ENCODE data around the gene DPCD. TPM values are rescaled to one million over a fixed set of nuclear protein-coding genes. Genes with fewer than 3 reads are reported as not detected.
A peak's percentile ranks its signal among the peaks of the same experiment; 100 is the strongest.

The DPCD gene
- total and polyA plus RNA-seq, 2 experiments from 2014 or later, result 22.5 to 38.1 TPM

DNA sequence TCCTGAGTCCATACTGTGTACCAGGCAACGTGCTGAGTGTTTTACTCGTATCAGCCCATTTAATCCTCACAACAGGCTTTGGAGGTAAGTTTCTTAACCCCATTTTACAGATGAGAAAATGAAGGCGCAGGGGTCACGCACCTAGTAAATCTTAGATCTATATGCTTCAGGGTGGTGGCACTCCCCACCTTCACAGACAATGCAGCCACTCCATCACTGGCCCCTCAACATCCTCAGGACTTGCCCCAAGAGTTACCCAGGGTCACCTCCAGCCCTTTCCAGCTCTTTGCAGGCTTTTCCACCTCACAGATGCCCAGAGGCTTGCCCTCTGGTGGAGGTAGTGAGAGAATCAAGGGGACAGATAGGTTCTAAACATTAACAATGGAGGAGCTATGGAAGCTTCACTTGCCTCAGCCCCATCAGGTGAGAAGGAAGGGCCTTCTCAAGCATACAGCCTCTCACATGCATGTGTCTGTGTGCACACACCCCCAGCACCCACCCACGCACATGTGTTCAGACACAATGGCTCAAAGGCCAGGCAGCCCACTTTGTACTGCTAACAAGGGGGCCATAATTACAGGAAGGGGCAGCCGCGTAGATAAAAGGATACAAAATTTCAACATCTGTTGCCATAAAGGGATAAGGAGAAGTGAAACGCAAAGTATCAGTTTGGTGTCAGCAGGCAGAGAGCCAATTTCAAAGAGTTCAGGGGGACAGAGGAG lies 29.1 kb downstream of the DPCD start:
- Mint-ChIP-seq H3K9me3 (no peaks in the 10 kb centered on the region), H3K4me1 (peaks cover 36% of the 10 kb centered on the region), H3K27ac (no peak overlapping the region; the same call in 1 of the 2 replicates), H3K4me3 (no peak overlapping the region), H3K36me3 (ENCODE audit: low read depth) (no peaks in the 10 kb centered on the region), H3K27me3 (ENCODE audit: insufficient read depth, low read depth, poor library complexity) (peaks cover 19% of the 10 kb centered on the region)
- no peaks in the 10 kb centered on the region for H3K79me2 ChIP-seq (replicated peaks; ENCODE audit: insufficient read depth)
- H3K4me2 ChIP-seq, result no peak overlapping the region
- no peak overlapping the region for H2AFZ ChIP-seq
- H3K27ac ChIP-seq (ENCODE audit: low read depth), result peak overlapping the region; percentile 78; the same call in 1 of the 2 replicates
- no peaks in the 10 kb centered on the region for H3K27me3 ChIP-seq (ENCODE audit: insufficient read depth)
- peak; percentile 51 for ATAC-seq
- peak; percentile 49 for DNase-seq (ENCODE audit: low spot score)
- H3K9me2 ChIP-seq (ENCODE audit: insufficient read depth), result no peaks in the 10 kb centered on the region
- H4K20me1 ChIP-seq (replicated peaks; ENCODE audit: insufficient read depth), result no peaks in the 10 kb centered on the region
- H3K4me1 ChIP-seq (ENCODE audit: insufficient read depth), result peaks cover 24% of the 10 kb centered on the region
- H3K36me3 ChIP-seq (ENCODE audit: insufficient read depth), result peaks cover 3% of the 10 kb centered on the region; the same call in 1 of the 2 replicates
- no peak overlapping the region for H3K4me3 ChIP-seq
- H3F3A ChIP-seq (replicated peaks; ENCODE audit: low read depth), result no peaks in the 10 kb centered on the region
- TF ChIP-seq, protein P1, sequence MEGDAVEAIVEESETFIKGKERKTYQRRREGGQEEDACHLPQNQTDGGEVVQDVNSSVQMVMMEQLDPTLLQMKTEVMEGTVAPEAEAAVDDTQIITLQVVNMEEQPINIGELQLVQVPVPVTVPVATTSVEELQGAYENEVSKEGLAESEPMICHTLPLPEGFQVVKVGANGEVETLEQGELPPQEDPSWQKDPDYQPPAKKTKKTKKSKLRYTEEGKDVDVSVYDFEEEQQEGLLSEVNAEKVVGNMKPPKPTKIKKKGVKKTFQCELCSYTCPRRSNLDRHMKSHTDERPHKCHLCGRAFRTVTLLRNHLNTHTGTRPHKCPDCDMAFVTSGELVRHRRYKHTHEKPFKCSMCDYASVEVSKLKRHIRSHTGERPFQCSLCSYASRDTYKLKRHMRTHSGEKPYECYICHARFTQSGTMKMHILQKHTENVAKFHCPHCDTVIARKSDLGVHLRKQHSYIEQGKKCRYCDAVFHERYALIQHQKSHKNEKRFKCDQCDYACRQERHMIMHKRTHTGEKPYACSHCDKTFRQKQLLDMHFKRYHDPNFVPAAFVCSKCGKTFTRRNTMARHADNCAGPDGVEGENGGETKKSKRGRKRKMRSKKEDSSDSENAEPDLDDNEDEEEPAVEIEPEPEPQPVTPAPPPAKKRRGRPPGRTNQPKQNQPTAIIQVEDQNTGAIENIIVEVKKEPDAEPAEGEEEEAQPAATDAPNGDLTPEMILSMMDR (conservative IDR thresholded peaks at IDR 0.05; ENCODE audit: low read depth in 2 of 2), result peak; percentile 50 to 55
- TF ChIP-seq, protein P2, sequence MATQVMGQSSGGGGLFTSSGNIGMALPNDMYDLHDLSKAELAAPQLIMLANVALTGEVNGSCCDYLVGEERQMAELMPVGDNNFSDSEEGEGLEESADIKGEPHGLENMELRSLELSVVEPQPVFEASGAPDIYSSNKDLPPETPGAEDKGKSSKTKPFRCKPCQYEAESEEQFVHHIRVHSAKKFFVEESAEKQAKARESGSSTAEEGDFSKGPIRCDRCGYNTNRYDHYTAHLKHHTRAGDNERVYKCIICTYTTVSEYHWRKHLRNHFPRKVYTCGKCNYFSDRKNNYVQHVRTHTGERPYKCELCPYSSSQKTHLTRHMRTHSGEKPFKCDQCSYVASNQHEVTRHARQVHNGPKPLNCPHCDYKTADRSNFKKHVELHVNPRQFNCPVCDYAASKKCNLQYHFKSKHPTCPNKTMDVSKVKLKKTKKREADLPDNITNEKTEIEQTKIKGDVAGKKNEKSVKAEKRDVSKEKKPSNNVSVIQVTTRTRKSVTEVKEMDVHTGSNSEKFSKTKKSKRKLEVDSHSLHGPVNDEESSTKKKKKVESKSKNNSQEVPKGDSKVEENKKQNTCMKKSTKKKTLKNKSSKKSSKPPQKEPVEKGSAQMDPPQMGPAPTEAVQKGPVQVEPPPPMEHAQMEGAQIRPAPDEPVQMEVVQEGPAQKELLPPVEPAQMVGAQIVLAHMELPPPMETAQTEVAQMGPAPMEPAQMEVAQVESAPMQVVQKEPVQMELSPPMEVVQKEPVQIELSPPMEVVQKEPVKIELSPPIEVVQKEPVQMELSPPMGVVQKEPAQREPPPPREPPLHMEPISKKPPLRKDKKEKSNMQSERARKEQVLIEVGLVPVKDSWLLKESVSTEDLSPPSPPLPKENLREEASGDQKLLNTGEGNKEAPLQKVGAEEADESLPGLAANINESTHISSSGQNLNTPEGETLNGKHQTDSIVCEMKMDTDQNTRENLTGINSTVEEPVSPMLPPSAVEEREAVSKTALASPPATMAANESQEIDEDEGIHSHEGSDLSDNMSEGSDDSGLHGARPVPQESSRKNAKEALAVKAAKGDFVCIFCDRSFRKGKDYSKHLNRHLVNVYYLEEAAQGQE (IDR thresholded peaks at IDR 0.05; ENCODE audit: unreplicated experiment), result no peak

DNA sequence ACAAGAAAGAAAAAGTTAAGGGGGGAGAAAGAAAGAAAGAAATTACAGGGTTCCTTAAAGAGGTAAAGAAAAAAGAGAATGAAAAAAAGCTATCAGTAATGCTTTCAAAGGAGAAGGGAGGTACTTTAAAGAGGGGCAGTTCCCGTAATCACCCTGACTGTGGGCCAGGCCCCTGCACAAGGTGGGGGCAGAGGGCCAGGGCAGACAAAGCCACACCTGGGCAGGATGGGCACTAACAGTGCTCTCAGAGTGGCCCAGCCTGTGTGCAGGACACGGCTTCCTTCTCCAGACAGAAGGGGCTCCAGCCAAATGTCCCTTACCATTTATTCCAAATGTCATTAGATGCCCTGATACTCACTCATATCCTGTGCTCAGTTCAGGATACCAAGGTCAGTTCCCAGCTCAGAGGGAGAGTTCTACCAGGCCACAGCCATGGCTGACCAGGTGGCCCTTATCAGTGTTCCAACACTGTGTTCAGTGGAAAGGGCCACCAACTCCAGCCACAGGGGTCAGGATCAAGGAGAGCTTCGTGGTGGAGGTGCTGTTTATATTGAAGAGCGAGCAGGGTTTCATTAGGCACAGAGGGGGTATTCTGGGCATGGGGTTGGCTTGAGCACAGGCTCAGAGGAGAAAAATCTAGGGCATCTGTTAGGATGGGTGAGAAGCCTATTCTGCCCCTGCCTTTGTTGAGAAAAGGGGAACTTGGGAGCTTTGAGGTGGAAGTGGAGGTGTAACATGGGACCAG lies 29.9 kb downstream of the DPCD start:
- peaks cover 2% of the 10 kb centered on the region; the same call in 1 of the 3 replicates for H3K36me3 Mint-ChIP-seq (ENCODE audit: low read depth)
- Histone ChIP-seq H3K4me2 (no peak overlapping the region), H3K9me2 (ENCODE audit: insufficient read depth) (no peaks in the 10 kb centered on the region), H3K79me2 (replicated peaks; ENCODE audit: insufficient read depth) (no peaks in the 10 kb centered on the region), H3K27ac (ENCODE audit: low read depth) (no peak overlapping the region), H3K27me3 (ENCODE audit: insufficient read depth) (no peaks in the 10 kb centered on the region), H3K4me3 (no peak overlapping the region), H3K36me3 (ENCODE audit: insufficient read depth) (peaks cover 3% of the 10 kb centered on the region; the same call in 1 of the 2 replicates), H2AFZ (no peak overlapping the region), H3F3A (replicated peaks; ENCODE audit: low read depth) (no peaks in the 10 kb centered on the region), H3K4me1 (ENCODE audit: insufficient read depth) (peaks cover 24% of the 10 kb centered on the region), H4K20me1 (replicated peaks; ENCODE audit: insufficient read depth) (no peaks in the 10 kb centered on the region)
- H3K9me3 Mint-ChIP-seq, result no peaks in the 10 kb centered on the region
- peaks cover 17% of the 10 kb centered on the region for H3K27me3 Mint-ChIP-seq (ENCODE audit: insufficient read depth, low read depth, poor library complexity)
- H3K4me1 Mint-ChIP-seq, result peaks cover 34% of the 10 kb centered on the region
- no peak for TF ChIP-seq ZNF331 (CRISPR knock-in tag; IDR thresholded peaks at IDR 0.05; ENCODE audit: low read depth)
- H3K4me3 Mint-ChIP-seq, result no peak overlapping the region
- DNase-seq (ENCODE audit: low spot score) (no peak), ATAC-seq (no peak)
- H3K27ac Mint-ChIP-seq, result peak overlapping the region; percentile 49; the same call in 1 of the 2 replicates

Measured in GM23338 (cell line).